HG02973 (cell line): ENCODE results near the gene OXCT1.
"Not testable (repeated sequence)": the region's sequence is repeated elsewhere in the genome, so short reads cannot be mapped to it uniquely, and the experiment has no call there.

Experiments used
- ATAC-seq: cut with Tn5 transposase; IDR thresholded peaks from one replicate; pipeline ENCODE4 v1.9.1; 2021; ENCODE audit warnings: moderate library complexity; ENCODE audit not compliant: unreplicated experiment

Gene OXCT1

DNA sequence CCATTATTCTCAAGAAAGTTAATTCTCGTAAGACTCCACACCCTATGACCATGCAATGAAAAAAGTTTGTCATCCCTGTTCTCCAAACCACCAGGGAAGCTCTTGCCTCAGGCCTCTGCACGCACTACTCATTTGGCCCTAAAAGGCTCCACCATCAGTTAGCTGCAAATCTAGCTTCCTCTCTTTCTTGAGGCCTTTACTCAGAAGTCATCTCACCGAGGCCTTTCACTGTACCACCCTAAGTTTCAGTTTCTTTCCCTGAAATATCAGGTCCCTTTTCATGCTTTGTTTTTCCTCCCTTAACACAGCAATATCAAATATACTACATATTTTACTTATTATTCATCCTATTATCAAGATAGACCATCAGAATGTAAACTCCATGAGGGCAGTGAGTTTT lies 39.1 kb downstream of the OXCT1 start:
- no peak for ATAC-seq

DNA sequence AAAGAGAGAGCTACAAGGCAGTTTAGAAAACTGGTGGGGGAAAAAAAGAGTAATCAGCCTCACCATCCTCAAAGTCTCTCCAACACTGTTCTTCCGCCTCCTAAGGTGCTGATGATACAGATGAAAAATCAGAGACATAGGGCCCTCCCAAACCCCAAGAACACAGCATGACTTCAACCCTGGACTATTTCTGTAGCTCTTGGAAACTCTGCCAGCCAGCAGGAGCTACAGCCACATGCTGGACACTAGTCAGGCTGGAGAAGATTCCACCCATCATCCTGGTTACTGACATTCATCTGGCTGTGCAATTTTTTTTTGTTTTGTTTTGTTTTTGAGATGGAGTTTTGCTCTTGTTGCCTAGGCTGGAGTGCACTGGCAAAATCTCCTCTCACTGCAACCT lies 42.4 kb downstream of the OXCT1 start:
- ATAC-seq: no peak

DNA sequence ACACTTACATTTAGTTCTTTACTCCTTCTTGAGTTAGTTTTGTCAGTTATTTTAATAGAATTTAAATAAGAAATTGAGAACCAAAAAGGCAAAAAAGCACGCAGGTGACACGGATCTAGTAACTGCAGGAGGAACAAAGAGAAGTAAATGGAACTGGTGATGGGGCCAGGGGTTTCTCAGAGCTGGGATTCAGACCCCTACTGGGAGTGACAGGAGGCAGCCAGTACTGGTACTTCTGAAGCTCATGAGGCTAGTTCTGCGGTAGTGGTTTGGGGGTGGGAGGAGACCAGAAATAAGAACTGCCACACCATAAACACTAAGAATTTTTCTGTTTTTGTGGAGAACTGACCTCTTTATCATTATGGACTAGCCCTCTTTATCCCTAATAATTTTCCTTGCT lies 48.2 kb downstream of the OXCT1 start:
- ATAC-seq: no peak

DNA sequence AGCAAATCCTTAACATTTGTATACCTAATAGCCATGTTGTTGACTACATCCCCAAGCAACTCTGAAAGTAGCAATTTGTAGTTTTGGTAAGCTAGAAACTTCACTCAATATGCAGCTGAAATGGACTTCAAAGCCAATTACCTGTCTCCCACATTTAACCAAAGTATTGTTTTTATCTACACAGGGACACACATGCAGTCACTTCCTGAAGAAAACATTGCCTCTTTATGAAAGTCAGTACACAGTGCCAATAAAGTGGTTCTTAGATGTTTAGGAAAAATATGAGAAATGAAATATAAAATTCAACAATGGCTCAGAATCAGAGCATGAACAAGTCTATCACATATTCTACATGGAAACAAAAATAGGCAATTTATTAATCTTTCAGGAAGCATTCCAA lies 49.2 kb downstream of the OXCT1 start:
- ATAC-seq: no peak

DNA sequence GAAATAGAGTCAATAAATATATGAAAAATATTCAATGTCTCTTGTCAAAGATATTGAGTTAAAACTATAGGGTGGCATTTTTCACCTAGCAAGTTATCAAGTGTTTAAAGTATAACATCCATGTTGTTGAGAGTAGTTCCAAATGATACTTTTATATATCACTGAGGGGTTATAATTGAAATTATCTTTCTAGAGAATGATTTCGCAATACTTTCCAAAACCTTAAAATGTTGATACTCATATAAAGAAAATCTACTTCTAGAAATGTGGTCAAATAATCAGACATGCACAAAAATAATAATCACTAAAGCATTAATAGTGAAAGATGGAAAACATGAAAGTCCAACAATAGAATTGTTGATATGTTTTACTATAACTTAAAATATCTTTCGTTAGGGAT lies 50.1 kb downstream of the OXCT1 start:
- ATAC-seq: no peak

DNA sequence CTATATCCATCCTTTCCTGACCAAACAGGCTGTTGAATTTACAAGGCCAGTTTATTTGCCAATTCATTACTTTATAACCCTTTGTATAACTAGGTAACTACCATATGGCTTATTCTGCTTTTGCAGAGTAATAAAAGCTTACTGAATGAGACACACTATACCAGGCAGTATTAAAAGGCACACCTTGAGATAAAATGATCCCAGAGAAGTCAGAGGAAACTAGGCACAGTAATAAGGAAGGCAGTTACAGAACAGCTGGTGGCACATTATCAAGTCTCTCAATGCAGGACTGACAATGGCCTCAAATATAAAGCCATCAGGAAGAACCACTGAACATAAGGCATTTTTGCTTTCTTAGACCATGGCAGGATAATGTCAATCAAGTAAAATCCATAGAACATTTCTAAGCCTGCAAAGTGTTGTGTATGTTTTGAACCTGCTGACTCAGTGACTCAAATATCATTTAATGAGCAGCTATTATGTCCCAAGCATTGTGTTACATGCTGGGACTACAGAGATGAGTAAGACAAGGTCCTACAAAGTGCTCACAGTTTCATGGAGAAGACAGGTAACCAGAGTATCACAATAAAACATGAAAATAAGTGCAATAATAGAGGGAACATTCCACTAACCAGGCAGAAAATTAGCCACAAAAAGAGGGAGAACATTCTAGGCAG lies 52.5 kb downstream of the OXCT1 start:
- ATAC-seq: no peak

DNA sequence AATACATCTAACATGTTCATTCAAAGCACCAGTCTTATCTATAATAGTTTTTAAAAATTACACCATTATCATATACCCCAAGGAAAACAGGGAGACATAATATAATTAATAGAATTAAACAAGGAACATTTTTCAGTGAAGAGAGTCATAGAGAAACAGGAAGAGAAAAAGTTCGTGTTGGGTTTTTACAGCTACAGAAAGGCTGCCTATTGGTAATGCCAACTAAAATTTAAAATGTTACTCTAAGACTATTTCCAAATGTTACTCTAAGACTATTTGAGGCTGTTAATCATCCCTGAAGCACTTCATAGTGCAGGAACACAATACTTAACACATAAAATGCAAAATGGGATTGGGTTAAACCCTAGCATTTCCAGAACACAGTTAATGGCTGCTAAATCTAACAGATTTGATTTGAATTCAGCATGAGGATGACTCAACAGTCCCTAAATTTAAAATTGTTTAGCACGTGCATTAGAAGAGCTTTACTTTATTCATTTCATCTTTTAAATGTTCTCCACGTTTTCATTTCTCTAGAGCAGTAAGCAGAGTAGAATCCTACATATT lies 54.5 kb downstream of the OXCT1 start:
- no peak for ATAC-seq

DNA sequence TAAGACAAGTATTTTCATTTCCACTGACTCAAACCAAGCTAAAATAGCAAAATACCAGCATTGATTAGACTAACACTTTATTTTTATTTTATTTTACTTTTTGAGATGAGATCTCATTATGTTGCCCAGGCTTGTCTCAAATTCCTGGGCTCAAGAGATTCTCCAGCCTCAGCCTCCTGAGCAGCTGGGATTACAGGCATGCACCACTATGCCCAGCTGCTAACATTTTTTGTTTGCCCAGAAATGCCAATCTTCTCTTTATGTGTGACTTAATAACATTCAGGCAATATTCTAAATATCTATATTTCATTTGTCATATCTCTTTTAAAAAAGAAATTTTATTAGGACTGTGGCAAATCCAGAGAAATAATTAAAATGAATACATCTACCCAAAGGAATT lies 55.0 kb downstream of the OXCT1 start:
- ATAC-seq: no peak

DNA sequence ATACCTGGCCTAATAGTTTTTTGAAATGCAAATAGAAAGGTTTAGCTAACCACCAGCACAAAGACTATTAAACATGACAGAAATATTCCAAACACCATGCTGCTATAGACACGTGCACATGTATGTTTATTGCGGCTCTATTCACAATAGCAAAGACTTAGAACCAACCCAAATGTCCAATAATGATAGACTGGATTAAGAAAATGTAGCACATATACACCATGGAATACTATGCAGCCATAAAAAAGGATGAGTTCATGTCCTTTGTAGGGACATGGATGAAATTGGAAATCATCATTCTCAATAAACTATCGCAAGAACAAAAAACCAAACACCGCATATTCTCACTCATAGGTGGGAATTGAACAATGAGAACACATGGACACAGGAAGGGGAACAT lies 55.9 kb downstream of the OXCT1 start:
- not testable (repeated sequence) for ATAC-seq

DNA sequence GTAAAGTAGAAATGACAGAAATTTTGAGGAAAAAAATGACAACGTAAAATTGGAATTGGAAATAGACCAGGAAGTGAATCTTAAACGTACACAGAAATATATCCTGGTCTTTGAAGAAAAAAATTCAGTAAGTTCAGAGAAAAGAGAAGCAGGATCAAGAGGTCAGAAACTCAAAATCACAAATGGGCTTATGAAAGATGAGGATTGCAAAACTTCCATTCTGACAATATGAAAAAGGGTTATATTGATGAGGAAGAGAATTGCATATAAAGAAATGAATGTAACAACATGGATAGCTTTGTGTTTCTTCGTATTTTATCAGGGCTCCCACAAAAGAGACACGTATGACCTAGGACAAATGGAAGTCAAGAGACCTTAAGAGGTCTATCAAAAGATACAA lies 58.1 kb downstream of the OXCT1 start:
- no peak for ATAC-seq

DNA sequence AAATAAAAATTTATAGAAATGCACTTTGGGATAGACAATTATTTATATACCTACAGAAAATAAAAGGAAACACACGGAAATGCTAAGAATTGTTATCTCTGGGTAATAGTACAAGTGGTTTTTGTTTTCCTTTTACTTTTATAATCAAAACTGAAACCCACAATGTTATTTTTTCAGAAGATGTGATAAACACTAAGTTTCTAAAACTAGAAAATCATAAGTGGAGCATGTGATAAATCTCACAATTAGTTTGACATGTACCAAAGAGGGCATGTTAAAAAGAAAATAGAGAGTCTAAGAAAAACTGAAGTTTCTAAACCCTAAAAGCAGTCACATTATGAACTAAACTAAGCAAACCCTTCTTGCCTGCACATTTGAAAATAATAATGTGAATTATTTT lies 61.1 kb downstream of the OXCT1 start:
- ATAC-seq: no peak

DNA sequence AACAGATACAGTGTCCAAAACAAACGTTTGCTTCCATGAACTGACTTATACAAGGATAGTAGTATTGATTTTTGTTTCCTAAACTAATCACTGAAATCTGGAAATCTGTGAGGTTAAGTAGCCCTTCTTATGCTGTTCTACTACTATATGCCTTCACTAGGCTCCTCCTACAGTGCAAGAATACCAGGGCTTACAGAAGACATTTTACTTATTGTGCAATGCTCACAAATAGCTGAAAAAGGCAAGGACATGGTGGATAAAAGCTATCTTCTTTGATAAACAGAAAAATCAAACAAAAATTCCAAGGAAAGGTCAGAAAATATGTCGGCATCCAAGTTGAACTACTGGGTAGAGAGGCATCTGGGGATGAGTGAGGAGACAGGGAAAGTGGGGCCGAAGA lies 61.9 kb downstream of the OXCT1 start:
- ATAC-seq: no peak

DNA sequence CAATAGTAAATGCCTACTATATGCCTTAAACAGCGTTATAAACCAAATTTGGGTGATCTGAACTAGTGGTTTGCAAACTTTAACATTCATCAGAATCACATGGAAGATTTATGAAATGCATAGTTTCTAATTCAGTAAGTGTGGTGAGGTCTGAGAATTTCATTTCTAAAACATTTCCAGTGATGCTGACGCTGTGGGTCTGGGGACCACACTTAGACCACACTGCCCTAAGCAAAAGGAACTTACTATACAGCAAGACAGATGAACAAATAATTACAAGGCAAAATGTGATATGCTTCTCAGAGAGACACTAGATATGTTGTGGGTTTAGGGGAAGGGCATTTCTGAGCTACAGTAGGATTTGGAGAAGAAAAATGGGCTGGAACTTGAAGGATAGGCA lies 72.6 kb downstream of the OXCT1 start:
- ATAC-seq: no peak

DNA sequence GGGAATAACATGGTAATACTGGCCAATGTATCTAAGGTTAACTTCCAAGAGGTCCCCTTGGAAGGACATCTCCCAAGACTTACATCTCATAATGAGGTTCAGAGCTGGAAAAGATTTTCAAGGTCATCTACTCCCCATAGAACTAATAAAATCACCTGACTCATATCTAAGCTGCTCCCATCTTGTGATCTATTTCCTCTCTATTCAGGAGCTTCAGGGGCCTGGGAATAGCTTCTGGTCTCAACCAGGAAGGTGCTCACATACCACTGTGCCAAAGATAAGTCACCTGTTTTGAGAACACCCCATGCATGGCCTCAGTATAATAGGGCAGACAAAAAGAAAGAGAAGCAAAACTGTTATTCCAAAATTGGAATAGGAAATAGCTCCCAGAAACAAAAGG lies 74.2 kb downstream of the OXCT1 start:
- ATAC-seq: no peak

DNA sequence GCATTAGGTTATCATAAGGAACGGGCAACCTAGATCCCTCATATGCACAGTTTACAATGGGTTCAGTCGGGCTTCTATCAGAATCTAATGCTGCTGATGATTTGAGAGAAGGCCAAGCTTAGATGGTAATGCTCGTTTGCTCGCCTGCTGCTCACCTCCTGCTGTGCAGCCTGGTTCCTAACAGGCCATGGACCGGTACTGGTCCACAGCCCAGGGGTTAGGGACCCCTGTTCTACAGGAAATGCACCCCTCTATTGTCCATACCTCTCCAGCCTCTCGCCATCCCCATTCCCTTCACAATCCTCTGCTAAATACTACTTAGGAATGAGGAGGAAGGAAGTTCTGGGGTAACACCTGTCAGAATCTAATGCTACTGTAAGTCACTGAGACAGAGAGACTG lies 75.1 kb downstream of the OXCT1 start:
- ATAC-seq: no peak

DNA sequence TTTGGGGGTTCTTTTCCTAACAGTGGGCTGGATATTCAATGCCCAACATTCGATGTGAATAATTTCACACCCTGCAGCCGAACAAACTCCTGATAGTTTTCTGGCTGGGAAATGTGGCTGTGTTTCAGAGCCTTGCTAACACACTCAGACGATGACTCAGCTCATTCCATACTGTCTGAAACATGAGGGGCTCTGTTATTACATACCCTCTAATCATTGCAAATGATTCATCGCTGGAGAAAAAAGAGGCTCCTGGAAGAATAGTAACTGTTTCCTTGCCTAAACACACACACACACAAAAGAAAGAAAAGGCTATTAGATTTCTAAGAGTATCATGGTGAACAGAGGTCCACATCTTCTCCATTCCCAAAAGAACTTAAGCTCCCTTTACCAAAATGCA lies 75.8 kb downstream of the OXCT1 start:
- ATAC-seq: no peak

DNA sequence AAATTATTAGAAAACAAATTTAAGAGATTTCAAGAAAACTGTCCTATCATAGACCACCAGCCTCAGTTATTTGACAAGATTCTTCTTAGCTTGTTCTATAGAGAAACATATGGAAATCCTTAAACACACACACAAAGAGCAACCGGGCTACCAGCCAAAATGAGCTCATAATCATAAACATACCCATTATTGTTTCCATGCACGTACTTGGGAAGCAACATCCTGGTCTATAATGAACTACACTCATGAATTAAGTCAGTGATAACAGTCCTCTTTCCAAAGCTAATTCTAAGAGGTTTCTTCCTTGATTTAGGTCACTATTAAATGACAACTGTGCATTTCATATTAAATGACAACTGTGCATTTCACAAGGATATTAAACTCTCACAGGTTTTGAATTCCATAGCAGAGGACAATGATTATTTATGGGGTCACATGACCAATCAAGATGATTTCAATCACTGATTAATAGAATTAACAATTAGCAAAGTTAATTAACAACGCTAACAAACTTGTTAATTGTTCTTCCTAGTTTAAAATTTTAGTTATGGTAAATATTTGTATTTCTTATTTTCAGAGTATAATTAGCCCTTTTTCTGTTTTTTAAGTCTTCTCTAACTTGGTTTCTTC lies 77.0 kb downstream of the OXCT1 start:
- ATAC-seq: no peak

DNA sequence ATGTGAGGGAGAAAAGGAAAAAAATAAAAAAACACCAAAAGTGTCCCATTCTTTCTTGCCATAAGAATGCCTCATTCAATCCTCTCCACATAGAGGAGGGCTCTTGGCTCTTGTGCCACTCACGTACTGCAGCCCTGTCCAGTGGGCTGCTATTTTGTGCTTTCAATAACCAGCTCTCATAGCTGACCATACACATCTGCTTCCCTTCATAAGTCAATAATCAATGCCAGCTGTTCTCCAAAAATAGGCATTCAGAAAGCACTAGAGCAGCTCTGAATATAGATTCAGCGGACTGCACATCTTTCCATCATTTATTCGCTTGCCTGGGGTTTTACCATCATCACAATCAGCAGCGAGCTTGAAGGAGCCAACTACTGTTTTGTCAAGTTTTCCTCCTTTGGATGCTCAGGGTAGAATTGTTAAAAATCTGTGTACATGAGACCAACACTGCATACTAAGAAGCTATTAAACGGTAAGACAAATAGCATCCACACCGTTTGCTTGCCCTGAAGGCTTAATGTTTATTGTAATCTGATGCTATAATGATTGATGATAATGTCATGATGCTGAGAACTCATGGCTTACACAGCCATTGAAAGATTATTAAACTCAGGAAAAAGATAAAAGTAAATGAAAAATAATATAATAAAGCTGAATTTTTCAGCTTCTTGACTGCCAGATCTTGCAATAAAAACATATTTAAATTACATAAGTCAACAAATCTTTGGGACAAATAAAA lies 80.0 kb downstream of the OXCT1 start:
- ATAC-seq: no peak

DNA sequence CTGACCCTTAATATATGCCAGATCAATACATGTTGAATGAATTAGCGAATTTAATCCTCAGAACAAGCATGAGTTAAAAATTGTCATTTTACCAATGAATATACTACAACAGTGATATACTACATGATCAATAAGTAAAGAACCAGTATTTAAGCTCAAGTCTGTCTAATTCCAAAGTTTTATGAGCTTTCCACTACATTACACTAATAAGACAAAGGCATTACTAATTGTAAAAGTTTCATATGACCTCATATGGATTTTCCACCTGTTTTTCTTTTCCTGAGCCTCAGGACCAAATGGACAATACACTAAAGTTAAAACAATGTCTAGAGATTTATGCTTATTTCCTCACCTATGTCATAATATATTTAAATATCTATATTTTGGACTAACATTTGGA lies 80.8 kb downstream of the OXCT1 start:
- no peak for ATAC-seq

DNA sequence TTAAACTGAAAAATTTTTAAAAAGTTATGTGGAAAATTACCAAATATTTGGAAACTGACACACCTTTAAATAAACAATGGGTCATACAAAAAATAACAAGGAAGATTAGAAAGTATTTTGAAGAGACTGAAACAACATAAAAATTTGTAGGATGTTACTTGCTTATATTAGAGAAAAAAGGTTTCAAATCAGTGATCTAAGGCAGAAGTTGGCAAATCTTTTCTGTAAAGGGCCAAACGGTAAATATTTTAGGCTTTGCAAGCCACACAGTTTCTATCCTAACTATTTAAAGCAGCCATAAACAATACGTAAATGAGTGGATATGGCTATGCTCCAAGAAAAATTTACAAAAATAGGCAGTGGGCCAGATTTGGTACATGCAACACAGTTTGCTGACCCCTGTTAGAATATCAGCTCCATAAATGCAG lies 81.3 kb downstream of the OXCT1 start:
- no peak for ATAC-seq

DNA sequence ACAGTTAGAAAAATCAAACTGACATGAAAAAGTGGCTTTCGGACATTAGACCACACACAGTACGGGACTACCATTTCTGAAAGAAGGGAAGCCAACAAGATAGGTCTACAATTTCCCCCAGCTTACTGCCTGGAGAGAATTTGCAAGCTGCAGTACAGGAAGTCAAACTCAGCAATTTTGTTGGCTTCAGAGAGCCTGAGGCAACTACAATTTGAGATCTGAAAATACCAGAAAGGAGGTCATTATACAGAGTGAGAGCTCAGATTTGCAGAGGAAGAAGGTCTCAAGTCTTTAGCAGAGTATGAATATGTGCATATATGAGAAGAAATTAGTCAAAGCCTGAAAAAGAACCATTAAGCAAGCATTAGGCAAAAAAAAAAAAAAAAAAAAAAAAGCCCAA lies 83.0 kb downstream of the OXCT1 start:
- no peak for ATAC-seq

DNA sequence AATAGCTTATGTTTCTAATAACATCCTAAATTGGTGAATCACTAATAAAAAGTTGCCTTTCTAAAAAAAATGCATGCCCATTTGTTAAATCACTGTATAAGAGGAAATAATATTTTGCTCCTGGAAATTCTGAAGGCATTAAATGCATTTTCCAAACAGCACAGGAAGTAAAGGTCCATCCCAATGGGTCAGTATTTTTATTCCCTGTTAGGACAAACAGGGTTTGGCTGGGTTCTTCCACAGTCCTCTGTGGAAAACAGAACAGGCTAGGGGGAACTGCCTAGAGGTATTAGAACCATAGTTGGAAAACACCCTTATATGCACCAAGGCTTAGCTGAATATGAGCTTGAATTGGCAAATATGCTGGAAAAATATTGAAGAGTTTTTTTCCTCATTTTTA lies 85.2 kb downstream of the OXCT1 start:
- no peak for ATAC-seq
